ENCODE data around the gene ORAI2.
A peak's percentile ranks its signal among the peaks of the same experiment; 100 is the strongest.
"Not testable (repeated sequence)": the region's sequence is repeated elsewhere in the genome, so short reads cannot be mapped to it uniquely, and the experiment has no call there.

ORAI2 gene

GRCh38 chr7:102447311-102447710 is 13.9 kb downstream of the ORAI2 start:
- DNase-seq: no peak

GRCh38 chr7:102449136-102449535 is 15.8 kb downstream of the ORAI2 start:
- DNase-seq: no peak

- DNase-seq: peak; percentile 43
Measured at GRCh38 chr7:102450242-102450641, 16.9 kb downstream of the ORAI2 start.

GRCh38 chr7:102451371-102452054 is 18.1 kb downstream of the ORAI2 start:
- no peak for DNase-seq

GRCh38 chr7:102452451-102452850 is 19.1 kb downstream of the ORAI2 start:
- DNase-seq: no peak

- no peak for DNase-seq
Measured at GRCh38 chr7:102453319-102453718, 19.9 kb downstream of the ORAI2 start.

- no peak for DNase-seq
Measured at GRCh38 chr7:102454468-102454867, 21.1 kb downstream of the ORAI2 start.

GRCh38 chr7:102454932-102455331 is 21.6 kb downstream of the ORAI2 start:
- DNase-seq: not testable (repeated sequence)

- DNase-seq: no peak
Measured at GRCh38 chr7:102455596-102455995, 22.2 kb downstream of the ORAI2 start.

GRCh38 chr7:102456327-102456726 is 23.0 kb downstream of the ORAI2 start:
- no peak for DNase-seq

- DNase-seq: no peak
Measured at GRCh38 chr7:102457352-102457924, 24.1 kb downstream of the ORAI2 start.

GRCh38 chr7:102459221-102459844 is 26.0 kb downstream of the ORAI2 start:
- DNase-seq: no peak

- no peak for DNase-seq
Measured at GRCh38 chr7:102460467-102460866, 27.1 kb downstream of the ORAI2 start.

GRCh38 chr7:102463841-102464576 is 30.6 kb downstream of the ORAI2 start:
- DNase-seq: no peak

- DNase-seq: peak; percentile 94
Measured at GRCh38 chr7:102464577-102465280, 31.4 kb downstream of the ORAI2 start, which contains the start of the genes ALKBH4 and LRWD1. Gene ALKBH4, minus strand, starts transcription at chr7:102464863. Its CDS starts 27 bp downstream, at chr7:102464836. Gene LRWD1, plus strand, starts transcription at chr7:102464984. Its CDS starts 97 bp downstream, at chr7:102465081.

GRCh38 chr7:102466097-102466496 is 32.7 kb downstream of the ORAI2 start:
- DNase-seq: no peak

- no peak for DNase-seq
Measured at GRCh38 chr7:102467581-102468477, 34.5 kb downstream of the ORAI2 start.

- no peak for DNase-seq
Measured at GRCh38 chr7:102468478-102469350, 35.3 kb downstream of the ORAI2 start.

- no peak for DNase-seq
Measured at GRCh38 chr7:102469351-102469971, 36.1 kb downstream of the ORAI2 start.
